Neural progenitor cell (in vitro differentiated cells): ENCODE measurements around the gene UBXN11. TPM values are rescaled to one million over a fixed set of nuclear protein-coding genes. Genes with fewer than 3 reads are reported as not detected.

ENCODE experiments used
- DNase-seq: peaks from one replicate; pipeline ENCODE4 v3.0.0-alpha.2; 2016; ENCODE audit warnings: low spot score
- H2AFZ ChIP-seq: fragments of 200-600 bp; sonication (generic); replicated peaks from 2 replicates; pipeline ENCODE4 v1.6.1; 2016; ENCODE audit warnings: antibody characterized with exemption
- H3F3A ChIP-seq: fragments of 200-600 bp; sonication (generic); 2 replicates; pipeline ENCODE4 v1.6.1; 2016; ENCODE audit warnings: antibody characterized with exemption, low read depth
- H3K27ac ChIP-seq: fragments of 200-600 bp; sonication (generic); 2 replicates; pipeline ENCODE4 v1.5.1; 2016; ENCODE audit warnings: mild to moderate bottlenecking
- H3K27me3 ChIP-seq: fragments of 200-600 bp; sonication (generic); 2 replicates; pipeline ENCODE4 v1.6.1; 2016; ENCODE audit warnings: mild to moderate bottlenecking, moderate library complexity
- H3K36me3 ChIP-seq: fragments of 200-600 bp; sonication (generic); 2 replicates; pipeline ENCODE4 v1.5.1; 2016
- H3K4me1 ChIP-seq: fragments of 200-600 bp; sonication (generic); 2 replicates; pipeline ENCODE4 v1.6.1; 2016; ENCODE audit warnings: mixed run types
- H3K4me2 ChIP-seq: fragments of 200-600 bp; sonication (generic); 2 replicates; pipeline ENCODE4 v1.6.1; 2016
- H3K4me3 ChIP-seq: fragments of 200-600 bp; sonication (generic); 2 replicates; pipeline ENCODE4 v1.5.1; 2016
- H3K79me2 ChIP-seq: fragments of 200-600 bp; sonication (generic); 2 replicates; pipeline ENCODE4 v1.6.1; 2016; ENCODE audit warnings: low read depth
- H3K9ac ChIP-seq: fragments of 200-600 bp; sonication (generic); 2 replicates; pipeline ENCODE4 v1.6.1; 2016
- H3K9me3 ChIP-seq: fragments of 200-600 bp; sonication (generic); 2 replicates; pipeline ENCODE4 v1.5.1; 2016; ENCODE audit warnings: low read depth
- H4K20me1 ChIP-seq: fragments of 200-600 bp; sonication (generic); 2 replicates; pipeline ENCODE4 v1.6.1; 2016; ENCODE audit warnings: low read depth
- H3K27ac Mint-ChIP-seq: 3 replicates; pipeline ENCODE4 v1.8.0; 2021; ENCODE audit warnings: mixed read lengths
- H3K27me3 Mint-ChIP-seq: 2 replicates; pipeline ENCODE4 v1.8.0; 2022; ENCODE audit warnings: low read depth, mild to moderate bottlenecking, inconsistent platforms, moderate library complexity, mixed read lengths; ENCODE audit not compliant: insufficient read depth
- H3K36me3 Mint-ChIP-seq: 3 replicates; pipeline ENCODE4 v1.8.0; 2021; ENCODE audit warnings: mixed read lengths
- H3K4me1 Mint-ChIP-seq: 3 replicates; pipeline ENCODE4 v1.8.0; 2021; ENCODE audit warnings: mixed read lengths
- H3K4me3 Mint-ChIP-seq: 3 replicates; pipeline ENCODE4 v1.8.0; 2021; ENCODE audit warnings: mild to moderate bottlenecking, moderate library complexity, mixed read lengths
- H3K9me3 Mint-ChIP-seq: 3 replicates; pipeline ENCODE4 v1.8.0; 2020; ENCODE audit warnings: mixed read lengths
- CTCF ChIP-seq: fragments of 200-600 bp; sonication (generic); IDR thresholded peaks from 2 replicates; pipeline ENCODE4 v1.5.1; 2017; ENCODE audit warnings: antibody characterized with exemption, mild to moderate bottlenecking
- EZH2 ChIP-seq: fragments of 200-600 bp; sonication (generic); IDR thresholded peaks from 2 replicates; pipeline ENCODE4 v1.6.1; 2017; ENCODE audit warnings: antibody characterized with exemption, mild to moderate bottlenecking, moderate library complexity
- EZH2phosphoT487 ChIP-seq: fragments of 200-600 bp; sonication (generic); IDR thresholded peaks from 2 replicates; pipeline ENCODE4 v1.6.1; 2017; ENCODE audit warnings: antibody characterized with exemption
- total RNA-seq: library from RNA; depleted of rRNA; stranded (reverse); fragments of >200 nt; gene quantifications from 2 replicates; pipeline ENCODE4 v1.2.3, GENCODE V29; 2015; ENCODE audit warnings: low replicate concordance

Gene UBXN11
- total RNA-seq, 1 donor from 2014 or later = 5.9 TPM

GRCh38 chr1:26351590-26352337 is 45.3 kb upstream of the UBXN11 start:
- Histone ChIP-seq H4K20me1 (no peaks in the 10 kb centered on the region), H3K27ac (peak overlapping the region; percentile 65), H3K9me3 (no peaks in the 10 kb centered on the region), H3K79me2 (no peaks in the 10 kb centered on the region), H3K36me3 (no peaks in the 10 kb centered on the region), H3F3A (peaks cover 24% of the 10 kb centered on the region), H3K27me3 (no peaks in the 10 kb centered on the region), H3K9ac (no peak overlapping the region), H3K4me3 (no peak overlapping the region), H2AFZ (no peak overlapping the region), H3K4me1 (peaks cover 40% of the 10 kb centered on the region), H3K4me2 (peak overlapping the region; percentile 51)
- peak; percentile 72 for DNase-seq
- Mint-ChIP-seq H3K9me3 (no peaks in the 10 kb centered on the region), H3K4me1 (peaks cover 61% of the 10 kb centered on the region), H3K36me3 (no peaks in the 10 kb centered on the region), H3K4me3 (peak overlapping the region; percentile 56), H3K27ac (peak overlapping the region; percentile 97), H3K27me3 (peaks cover 10% of the 10 kb centered on the region)
- TF ChIP-seq CTCF = no peak
- TF ChIP-seq EZH2phosphoT487 = no peak
- no peak for TF ChIP-seq EZH2

- peaks cover 59% of the 10 kb centered on the region for H3K4me1 Mint-ChIP-seq
- no peak for TF ChIP-seq EZH2
- no peak overlapping the region for H3K4me3 ChIP-seq
- peak; percentile 56 for DNase-seq
- H3K9me3 ChIP-seq = no peaks in the 10 kb centered on the region
- peaks cover 40% of the 10 kb centered on the region for H3K4me1 ChIP-seq
- no peaks in the 10 kb centered on the region for H3K79me2 ChIP-seq
- peaks cover 10% of the 10 kb centered on the region for H3K27me3 Mint-ChIP-seq
- H3K36me3 ChIP-seq = no peaks in the 10 kb centered on the region
- no peaks in the 10 kb centered on the region for H4K20me1 ChIP-seq
- no peaks in the 10 kb centered on the region for H3K9me3 Mint-ChIP-seq
- peak overlapping the region; percentile 51 for H3K4me2 ChIP-seq
- H3K27ac Mint-ChIP-seq = peak overlapping the region; percentile 97
- H3K27ac ChIP-seq = peak overlapping the region; percentile 65
- H3K36me3 Mint-ChIP-seq = no peaks in the 10 kb centered on the region
- H3K27me3 ChIP-seq = no peaks in the 10 kb centered on the region
- no peak overlapping the region for H3K9ac ChIP-seq
- peak overlapping the region; percentile 65 for H3K4me3 Mint-ChIP-seq
- H3F3A ChIP-seq = peaks cover 24% of the 10 kb centered on the region
- H2AFZ ChIP-seq = no peak overlapping the region
These were observed 44.5 kb upstream of the UBXN11 start for GRCh38 chr1:26350701-26351589.

- peak overlapping the region; percentile 65 for H3K4me3 Mint-ChIP-seq
- peak overlapping the region; percentile 51 for H3K4me2 ChIP-seq
- no peak for DNase-seq
- no peaks in the 10 kb centered on the region for H3K9me3 Mint-ChIP-seq
- no peak overlapping the region for H3K9ac ChIP-seq
- H3K9me3 ChIP-seq = no peaks in the 10 kb centered on the region
- H3F3A ChIP-seq = peaks cover 24% of the 10 kb centered on the region
- no peaks in the 10 kb centered on the region for H3K36me3 ChIP-seq
- peaks cover 8% of the 10 kb centered on the region for H3K27me3 Mint-ChIP-seq
- H2AFZ ChIP-seq = no peak overlapping the region
- H3K27ac Mint-ChIP-seq = peak overlapping the region; percentile 97
- no peaks in the 10 kb centered on the region for H3K79me2 ChIP-seq
- peaks cover 53% of the 10 kb centered on the region for H3K4me1 Mint-ChIP-seq
- peaks cover 40% of the 10 kb centered on the region for H3K4me1 ChIP-seq
- H3K27me3 ChIP-seq = no peaks in the 10 kb centered on the region
- TF ChIP-seq EZH2phosphoT487 (no peak), CTCF (no peak), EZH2 (no peak)
- no peak overlapping the region for H3K27ac ChIP-seq
- no peaks in the 10 kb centered on the region for H3K36me3 Mint-ChIP-seq
- H4K20me1 ChIP-seq = no peaks in the 10 kb centered on the region
- H3K4me3 ChIP-seq = no peak overlapping the region
These were observed 43.9 kb upstream of the UBXN11 start for GRCh38 chr1:26350343-26350700.
